Measurements from ENCODE around the gene EIF3B. TPM values are rescaled to one million over a fixed set of nuclear protein-coding genes. Genes with fewer than 3 reads are reported as not detected.

The EIF3B gene
- total RNA-seq, 2 experiments from 2014 or later: 166 to 167 TPM

- POLR2A ChIA-PET: no interaction called here
- Histone ChIP-seq H3K36me3 (ENCODE audit: insufficient read depth, low read length) (no peaks in the 10 kb centered on the region), H3K9me3 (ENCODE audit: control insufficient read depth in 1 of 2, insufficient read depth in 1 of 2, low read length in 2 of 2) (no peaks in the 10 kb centered on the region), H3K4me3 (ENCODE audit: low read length) (no peak overlapping the region), H3K27me3 (ENCODE audit: control insufficient read depth in 1 of 2, insufficient read depth in 2 of 2, low read length in 2 of 2) (no peaks in the 10 kb centered on the region), H3K4me1 (ENCODE audit: insufficient read depth, low read length) (peaks cover 18% of the 10 kb centered on the region), H3K27ac (ENCODE audit: low read depth in 1 of 2, low read length in 2 of 2) (no peak overlapping the region)
- Mint-ChIP-seq H3K4me3 (no peak overlapping the region), H3K27ac (no peak overlapping the region), H3K36me3 (ENCODE audit: low read depth) (no peaks in the 10 kb centered on the region), H3K27me3 (no peaks in the 10 kb centered on the region), H3K4me1 (ENCODE audit: low read depth) (peaks cover 9% of the 10 kb centered on the region), H3K9me3 (no peaks in the 10 kb centered on the region)
- intact Hi-C loops (cut with DNase I, micrococcal nuclease): loop anchor here in 1 of 2 experiments (2.0 kb wide), 1 partner anchor 87 kb away; the partner anchor contains the start of gene CHST12
- no peak for DNase-seq
- CTCF ChIA-PET: no interaction called here
- TF ChIP-seq, protein P1, sequence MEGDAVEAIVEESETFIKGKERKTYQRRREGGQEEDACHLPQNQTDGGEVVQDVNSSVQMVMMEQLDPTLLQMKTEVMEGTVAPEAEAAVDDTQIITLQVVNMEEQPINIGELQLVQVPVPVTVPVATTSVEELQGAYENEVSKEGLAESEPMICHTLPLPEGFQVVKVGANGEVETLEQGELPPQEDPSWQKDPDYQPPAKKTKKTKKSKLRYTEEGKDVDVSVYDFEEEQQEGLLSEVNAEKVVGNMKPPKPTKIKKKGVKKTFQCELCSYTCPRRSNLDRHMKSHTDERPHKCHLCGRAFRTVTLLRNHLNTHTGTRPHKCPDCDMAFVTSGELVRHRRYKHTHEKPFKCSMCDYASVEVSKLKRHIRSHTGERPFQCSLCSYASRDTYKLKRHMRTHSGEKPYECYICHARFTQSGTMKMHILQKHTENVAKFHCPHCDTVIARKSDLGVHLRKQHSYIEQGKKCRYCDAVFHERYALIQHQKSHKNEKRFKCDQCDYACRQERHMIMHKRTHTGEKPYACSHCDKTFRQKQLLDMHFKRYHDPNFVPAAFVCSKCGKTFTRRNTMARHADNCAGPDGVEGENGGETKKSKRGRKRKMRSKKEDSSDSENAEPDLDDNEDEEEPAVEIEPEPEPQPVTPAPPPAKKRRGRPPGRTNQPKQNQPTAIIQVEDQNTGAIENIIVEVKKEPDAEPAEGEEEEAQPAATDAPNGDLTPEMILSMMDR (IDR thresholded peaks at IDR 0.05): no peak
- no peak for ATAC-seq (ENCODE audit: poor library complexity)
Measured at GRCh38 chr7:2315787-2316186, 38.8 kb upstream of the EIF3B start.

DNA sequence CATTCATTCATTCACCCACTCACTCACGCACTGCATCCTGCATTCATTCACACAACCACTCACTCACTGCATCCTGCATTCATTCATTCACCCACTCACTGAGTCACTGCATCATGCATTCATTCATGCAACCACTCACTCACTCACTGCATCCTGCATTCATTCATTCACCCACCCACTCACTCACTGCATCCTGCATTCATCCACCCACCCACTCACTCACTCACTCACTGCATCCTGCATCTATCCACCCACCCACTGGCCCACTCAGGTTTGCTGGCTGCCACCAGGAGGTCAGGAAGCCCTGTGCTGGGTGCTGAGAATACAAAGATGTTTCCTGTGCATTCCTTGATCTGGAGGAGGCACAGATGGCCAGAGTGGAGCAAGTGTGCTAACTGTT, 38.0 kb upstream of the EIF3B start:
- Histone ChIP-seq H3K4me1 (ENCODE audit: insufficient read depth, low read length) (peaks cover 18% of the 10 kb centered on the region), H3K9me3 (ENCODE audit: control insufficient read depth in 1 of 2, insufficient read depth in 1 of 2, low read length in 2 of 2) (no peaks in the 10 kb centered on the region), H3K36me3 (ENCODE audit: insufficient read depth, low read length) (no peaks in the 10 kb centered on the region), H3K27ac (ENCODE audit: low read depth in 1 of 2, low read length in 2 of 2) (no peak overlapping the region), H3K27me3 (ENCODE audit: control insufficient read depth in 1 of 2, insufficient read depth in 2 of 2, low read length in 2 of 2) (no peaks in the 10 kb centered on the region), H3K4me3 (ENCODE audit: low read length) (no peak overlapping the region)
- CTCF ChIA-PET: no interaction called here
- Mint-ChIP-seq H3K9me3 (no peaks in the 10 kb centered on the region), H3K4me1 (ENCODE audit: low read depth) (peaks cover 9% of the 10 kb centered on the region), H3K27ac (no peak overlapping the region), H3K4me3 (no peak overlapping the region), H3K27me3 (no peaks in the 10 kb centered on the region), H3K36me3 (ENCODE audit: low read depth) (no peaks in the 10 kb centered on the region)
- POLR2A ChIA-PET: no interaction called here
- TF ChIP-seq, protein P1 (IDR thresholded peaks at IDR 0.05): no peak
- ATAC-seq (ENCODE audit: poor library complexity) (no peak), DNase-seq (no peak)
- intact Hi-C loops (cut with DNase I, micrococcal nuclease): no loop called here

DNA sequence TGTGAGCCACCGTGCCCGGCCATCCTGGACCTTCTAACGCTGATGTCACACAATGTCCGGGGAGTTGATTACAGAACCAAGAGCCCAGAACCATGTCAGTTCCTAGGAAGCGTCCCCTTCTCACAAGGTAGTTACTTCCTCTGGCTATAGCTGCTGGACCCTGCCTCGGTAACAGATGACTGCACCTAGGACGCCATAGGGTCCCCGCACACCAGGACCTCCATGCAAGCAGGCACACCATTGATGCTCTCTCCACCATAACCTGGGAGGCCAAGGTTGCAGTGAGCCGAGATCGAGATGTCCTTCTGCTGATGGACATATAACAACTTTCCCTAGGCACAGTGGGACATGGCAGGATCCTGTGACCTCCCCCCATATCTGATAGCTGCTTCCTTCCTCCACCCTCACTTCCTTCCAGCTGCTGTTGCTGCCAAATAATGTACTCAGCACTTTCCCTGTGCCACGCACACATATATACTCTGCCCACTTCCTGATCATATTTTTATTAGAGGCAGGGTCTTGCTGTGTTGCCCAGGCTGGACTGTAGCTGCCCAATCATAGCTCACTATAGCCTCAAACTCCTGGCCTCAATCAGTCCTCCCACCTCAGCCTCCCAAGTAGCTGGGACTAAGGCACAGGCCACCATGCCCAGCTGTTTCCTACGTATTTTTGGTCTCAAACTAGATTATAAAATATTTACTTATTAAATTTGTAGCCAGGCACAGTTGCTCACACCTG, 36.9 kb upstream of the EIF3B start:
- H3K36me3 Mint-ChIP-seq (ENCODE audit: low read depth): no peaks in the 10 kb centered on the region
- Histone ChIP-seq H3K9me3 (ENCODE audit: control insufficient read depth in 1 of 2, insufficient read depth in 1 of 2, low read length in 2 of 2) (no peaks in the 10 kb centered on the region), H3K27ac (ENCODE audit: low read depth in 1 of 2, low read length in 2 of 2) (no peak overlapping the region), H3K27me3 (ENCODE audit: control insufficient read depth in 1 of 2, insufficient read depth in 2 of 2, low read length in 2 of 2) (no peaks in the 10 kb centered on the region), H3K36me3 (ENCODE audit: insufficient read depth, low read length) (no peaks in the 10 kb centered on the region), H3K4me3 (ENCODE audit: low read length) (no peak overlapping the region), H3K4me1 (ENCODE audit: insufficient read depth, low read length) (peaks cover 15% of the 10 kb centered on the region)
- H3K4me1 Mint-ChIP-seq (ENCODE audit: low read depth): no peaks in the 10 kb centered on the region
- TF ChIP-seq, protein P1 (IDR thresholded peaks at IDR 0.05): no peak
- CTCF ChIA-PET: interaction anchor here (0.6 to 1.0 kb wide), 2 partner anchors 30 to 749 kb away, joined by 3 read pairs; no protein-coding TSS in a partner anchor
- H3K4me3 Mint-ChIP-seq: peak overlapping the region; percentile 38
- H3K27me3 Mint-ChIP-seq: no peaks in the 10 kb centered on the region
- ATAC-seq (ENCODE audit: poor library complexity) (no peak), DNase-seq (no peak)
- no peak overlapping the region for H3K27ac Mint-ChIP-seq
- intact Hi-C loops (cut with DNase I, micrococcal nuclease): no loop called here
- POLR2A ChIA-PET: no interaction called here
- H3K9me3 Mint-ChIP-seq: no peaks in the 10 kb centered on the region

Data from CD4-positive, alpha-beta T cell (primary cell).